GM18873 (cell line): ENCODE data around the gene PLGRKT.
"Not testable (repeated sequence)": the region's sequence is repeated elsewhere in the genome, so short reads cannot be mapped to it uniquely, and the experiment has no call there.

ENCODE experiments used
- ATAC-seq: cut with Tn5 transposase; IDR thresholded peaks from one replicate; pipeline ENCODE4 v1.9.1; 2021; ENCODE audit warnings: mild to moderate bottlenecking, moderate library complexity, moderate number of reproducible peaks; ENCODE audit not compliant: unreplicated experiment, low FRiP score

The PLGRKT gene

GRCh38 chr9:5389109-5389732 is 48.5 kb downstream of the PLGRKT start:
- peak; percentile 51 for ATAC-seq

- ATAC-seq, result no peak
Measured at GRCh38 chr9:5388026-5388819, 49.5 kb downstream of the PLGRKT start.

GRCh38 chr9:5384436-5384835 is 53.3 kb downstream of the PLGRKT start:
- ATAC-seq, result no peak

DNA sequence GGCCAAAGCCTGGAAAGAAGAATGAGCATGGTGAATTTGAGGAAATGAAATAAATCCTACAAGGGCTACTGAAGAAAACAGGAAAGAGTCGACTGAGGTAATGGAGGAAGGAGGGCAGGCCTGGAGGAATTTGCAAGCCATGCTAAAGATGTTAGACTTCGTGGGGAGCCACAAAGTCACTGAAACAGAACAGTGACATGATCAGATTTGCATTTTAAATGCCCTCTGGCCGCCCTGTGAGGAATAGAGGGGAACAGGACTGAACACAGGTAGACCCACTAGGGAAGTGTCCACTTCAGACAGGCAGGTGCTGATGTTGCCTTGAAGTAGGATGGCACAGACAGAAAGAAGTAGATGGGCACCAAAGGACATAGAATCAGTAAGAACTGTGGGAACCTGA is 55.2 kb downstream of the PLGRKT start:
- ATAC-seq, result no peak

- ATAC-seq, result no peak
Measured at GRCh38 chr9:5375790-5376477, 61.8 kb downstream of the PLGRKT start.

DNA sequence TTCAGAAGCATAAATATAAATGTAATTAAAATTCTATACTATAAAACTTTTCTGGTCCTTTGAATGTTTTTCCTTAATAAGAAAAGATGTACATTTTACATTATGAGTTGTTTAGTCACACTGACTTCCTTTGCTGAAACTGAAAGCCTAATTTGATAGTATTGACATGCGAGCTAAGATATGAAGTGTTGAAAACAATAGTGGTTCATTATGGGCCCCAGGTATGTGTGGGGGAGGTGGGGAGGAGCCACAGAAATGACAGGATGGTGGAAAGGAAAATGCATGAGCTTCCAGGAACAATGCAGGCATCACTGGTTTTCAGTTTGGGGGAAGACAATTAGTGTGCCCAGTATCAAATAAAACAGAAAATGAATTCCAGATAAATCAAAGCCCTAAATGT is 62.6 kb downstream of the PLGRKT start:
- ATAC-seq, result no peak

- peak; percentile 96 for ATAC-seq
Measured at GRCh38 chr9:5364294-5365024, 73.3 kb downstream of the PLGRKT start.

DNA sequence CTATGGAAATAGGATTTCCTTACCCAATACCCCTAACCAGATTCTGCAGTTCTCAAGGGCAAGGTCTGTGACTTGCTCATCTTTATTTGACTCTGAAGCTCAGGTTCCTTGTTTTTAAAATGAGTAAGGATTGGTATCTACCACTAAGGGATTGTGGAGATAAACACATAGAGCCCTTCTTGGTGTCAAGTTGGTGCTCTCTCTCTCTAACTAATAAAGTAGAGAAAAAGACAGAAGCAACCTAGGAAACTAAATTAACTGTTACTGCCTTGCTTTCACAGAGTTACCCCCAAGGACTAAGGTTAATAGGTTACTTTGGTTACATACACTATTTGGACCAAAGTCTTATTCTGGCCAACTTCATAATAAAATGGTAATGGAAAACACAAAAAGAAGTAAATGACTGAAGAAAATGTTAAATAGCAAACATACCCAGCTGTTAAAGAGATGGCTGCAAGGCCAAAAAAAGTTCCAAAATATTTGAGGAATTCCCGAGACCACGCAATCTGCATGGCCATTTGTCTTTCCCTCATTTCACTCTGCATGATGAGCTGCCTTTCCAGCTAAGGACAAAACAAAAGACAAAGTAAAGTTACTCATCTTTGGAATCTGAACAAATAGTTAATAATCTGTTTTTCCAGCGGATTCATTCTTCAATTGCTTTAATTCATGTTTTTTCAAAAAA is 76.3 kb downstream of the PLGRKT start:
- no peak for ATAC-seq

- no peak for ATAC-seq
Measured at GRCh38 chr9:5360341-5360740, 77.4 kb downstream of the PLGRKT start.

GRCh38 chr9:5357431-5358105 is 80.2 kb downstream of the PLGRKT start:
- no peak for ATAC-seq

GRCh38 chr9:5355817-5356216 is 81.9 kb downstream of the PLGRKT start:
- no peak for ATAC-seq

DNA sequence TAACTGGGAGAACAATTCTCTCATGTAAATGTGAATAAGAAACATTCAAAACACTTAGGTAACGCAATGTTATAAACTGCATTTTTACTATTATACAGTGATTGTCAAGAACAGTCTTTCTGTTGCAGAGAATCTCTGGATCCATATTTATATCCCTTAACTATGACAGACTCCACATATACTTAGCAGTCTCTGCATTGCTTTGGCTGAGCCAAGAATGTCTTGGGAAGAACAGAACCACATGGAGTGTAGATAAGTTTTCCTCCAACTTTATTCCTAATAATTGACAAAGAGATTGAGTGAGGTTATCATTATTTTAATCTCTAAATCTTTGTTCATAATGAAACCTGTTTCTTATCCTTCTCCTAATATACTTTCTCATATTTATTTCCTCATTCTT is 82.5 kb downstream of the PLGRKT start:
- ATAC-seq, result no peak

DNA sequence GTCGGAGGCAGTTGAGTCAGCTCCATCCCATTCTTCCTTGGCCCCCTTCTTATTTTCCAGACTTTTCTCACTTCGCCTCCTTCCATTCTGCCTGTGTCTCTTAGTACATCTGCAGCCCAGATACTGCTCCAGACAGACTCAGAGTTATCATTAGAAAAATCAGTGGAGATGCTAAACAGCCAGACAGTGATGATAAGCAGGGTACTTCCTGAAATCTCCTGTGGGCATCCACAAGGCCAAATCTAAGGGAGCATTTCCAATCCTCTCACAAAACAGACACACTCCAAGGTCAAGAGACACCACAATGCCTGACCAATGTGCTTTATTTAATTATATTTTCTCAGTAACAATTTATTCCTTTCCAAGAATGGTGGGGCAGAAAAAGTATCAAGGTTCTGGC is 83.5 kb downstream of the PLGRKT start:
- no peak for ATAC-seq

GRCh38 chr9:5352637-5353248 is 85.0 kb downstream of the PLGRKT start:
- ATAC-seq, result no peak

DNA sequence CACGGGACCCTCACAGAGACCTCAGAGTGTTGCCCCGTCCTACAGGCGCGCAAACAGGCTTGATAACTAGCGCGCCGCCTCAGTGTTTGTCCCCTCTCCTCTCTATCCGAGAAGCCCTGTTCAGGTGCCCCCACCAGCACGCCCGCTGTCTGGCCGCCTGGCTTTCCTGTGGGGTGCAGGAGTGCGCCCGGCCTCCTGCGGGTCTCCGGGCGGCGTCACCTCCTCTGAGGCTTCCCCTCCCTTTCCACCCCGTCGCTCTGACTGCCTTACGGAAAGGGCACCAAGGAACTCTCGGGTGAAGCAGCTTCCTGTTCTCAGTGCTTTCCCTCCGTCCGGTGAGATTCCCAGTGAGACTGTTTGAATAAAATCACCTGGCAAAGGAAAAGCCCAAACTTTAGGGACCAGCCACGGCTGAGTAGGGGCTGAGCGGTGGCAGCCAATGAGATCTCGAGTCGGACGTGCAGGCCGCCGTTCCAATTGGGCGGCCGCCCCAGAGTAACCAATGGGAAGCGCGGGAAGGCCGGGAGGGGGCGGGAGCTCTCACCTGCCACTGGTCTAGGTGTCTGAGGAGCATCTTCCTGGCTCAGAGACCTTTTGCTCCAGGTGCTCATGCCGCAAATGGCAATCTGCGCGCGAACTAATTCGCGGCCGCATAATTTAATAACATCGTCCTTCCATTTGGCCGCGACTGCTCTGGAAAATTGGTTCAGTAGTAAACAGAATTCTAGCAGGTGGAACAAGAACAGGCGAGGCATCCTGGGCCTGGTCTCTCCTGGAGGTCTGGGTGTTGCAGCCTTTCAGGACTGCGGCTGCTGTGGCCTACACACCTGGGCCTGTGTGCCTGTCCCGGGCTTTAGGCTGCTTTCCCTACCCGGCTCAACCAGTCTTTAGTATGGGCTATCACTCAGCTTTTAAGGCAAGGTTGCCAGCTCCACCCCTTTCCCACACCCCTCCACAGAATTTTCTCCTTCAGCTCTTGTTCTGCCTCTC is 98.4 kb downstream of the PLGRKT start, which contains the start of gene RLN1:
TSS of gene RLN1 (minus strand) at position 885 of the 990 bp plus-strand sequence. CDS start at position 755, 130 bp downstream.
- peak; percentile 96 for ATAC-seq

- no peak for ATAC-seq
Measured at GRCh38 chr9:5336688-5337087, 101.0 kb downstream of the PLGRKT start.

- ATAC-seq, result not testable (repeated sequence)
Measured at GRCh38 chr9:5331276-5331675, 106.4 kb downstream of the PLGRKT start.
